HEK293T (cell line): ENCODE data around the gene MAP4K5.

ENCODE experiments used
- BHLHE40 ChIP-seq: fragments of 450-650 bp; IDR thresholded peaks from 2 replicates; pipeline ENCODE4 v1.6.1; 2016; ENCODE audit warnings: mild to moderate bottlenecking, moderate library complexity, borderline replicate concordance
- ELF4 ChIP-seq: fragments of 450-650 bp; IDR thresholded peaks from 2 replicates; pipeline ENCODE4 v1.6.1; 2017; ENCODE audit warnings: antibody characterized with exemption
- FOXA1 ChIP-seq: fragments of 450-650 bp; IDR thresholded peaks from 2 replicates; pipeline ENCODE4 v1.6.1; 2016; ENCODE audit warnings: mild to moderate bottlenecking
- FOXK2 ChIP-seq: fragments of 450-650 bp; IDR thresholded peaks from 2 replicates; pipeline ENCODE4 v1.6.1; 2016; ENCODE audit warnings: mild to moderate bottlenecking
- SP1 ChIP-seq: fragments of 450-650 bp; IDR thresholded peaks from 2 replicates; pipeline ENCODE4 v1.6.1; 2017
- ZNF384 ChIP-seq: fragments of 450-650 bp; IDR thresholded peaks from 2 replicates; pipeline ENCODE4 v1.6.1; 2016

DNA sequence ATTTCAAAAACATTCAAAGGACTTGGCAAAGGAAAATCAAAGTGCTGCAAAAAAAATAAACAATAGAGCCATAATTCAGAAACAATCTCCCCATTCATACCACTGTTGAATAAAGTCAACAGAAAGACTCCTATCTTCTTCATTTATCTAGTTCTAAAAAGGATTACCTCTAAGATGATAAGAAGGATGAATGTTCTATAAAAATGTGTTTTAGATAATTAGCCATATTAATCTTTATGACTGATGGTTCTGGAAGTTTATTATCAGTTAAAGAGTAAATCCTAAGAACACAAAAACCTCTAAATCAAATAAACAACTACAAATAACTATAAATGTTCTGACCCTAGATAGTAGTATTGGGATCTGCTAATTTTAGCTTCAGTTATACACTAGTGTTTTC, 97.8 kb downstream of the MAP4K5 start:
- no peak for TF ChIP-seq BHLHE40
- no peak for TF ChIP-seq FOXA1
- no peak for TF ChIP-seq FOXK2
- TF ChIP-seq ELF4 = no peak
- TF ChIP-seq ZNF384 = no peak
- no peak for TF ChIP-seq SP1
